IMR-90 (cell line): ENCODE measurements around the gene CCR6. TPM values are rescaled to one million over a fixed set of nuclear protein-coding genes. Genes with fewer than 3 reads are reported as not detected.

ENCODE experiments used
- ATAC-seq: fragments of 200-7000 bp; cut with Tn5 transposase; 2 replicates; pipeline ENCODE4 v1.9.1; 2020; ENCODE audit warnings: low read depth, mild to moderate bottlenecking, moderate library complexity
- BruUV-seq: library from RNA; stranded (reverse); fragments of 400-500 nt; replicated peaks from 2 replicates; lab custom pipeline; 2021; lab: Mats Ljungman, UMichigan
- CTCF ChIA-PET: fragments of 300-600 bp; formaldehyde crosslinking; extraction: SDS; loops from one replicate; lab custom pipeline; 2021; ENCODE audit warnings: antibody characterized with exemption; lab: Yijun Ruan, JAX
- POLR2A ChIA-PET: fragments of 300-600 bp; sonication (Branson Sonifier 250); formaldehyde crosslinking; loops from one replicate; lab custom pipeline; 2022; ENCODE audit warnings: antibody characterized with exemption; ENCODE audit not compliant: unreplicated experiment; lab: Charles Lee
- DNase-seq: peaks from one replicate; pipeline ENCODE4 v3.0.0; 2013
- H2AFZ ChIP-seq: replicated peaks from 2 replicates; pipeline ENCODE3; 2013; ENCODE audit warnings: low read length, mild to moderate bottlenecking; ENCODE audit not compliant: poor library complexity
- H2AK5ac ChIP-seq: 2 replicates; pipeline ENCODE4 v1.6.1; 2013; ENCODE audit warnings: low read depth, low read length, inconsistent platforms
- H2AK9ac ChIP-seq: replicated peaks from 2 replicates; pipeline ENCODE3; 2013; ENCODE audit warnings: mild to moderate bottlenecking, low read depth, low read length, moderate library complexity; ENCODE audit not compliant: poor library complexity
- H2BK120ac ChIP-seq: 2 replicates; pipeline ENCODE4 v1.6.1; 2013; ENCODE audit warnings: low read depth, low read length, inconsistent platforms
- H2BK15ac ChIP-seq: 3 replicates; pipeline ENCODE4 v1.6.1; 2013; ENCODE audit warnings: low read depth, low read length, inconsistent platforms
- H2BK20ac ChIP-seq: 2 replicates; pipeline ENCODE4 v1.6.1; 2013; ENCODE audit warnings: low read depth, mild to moderate bottlenecking, inconsistent platforms, low read length, moderate library complexity
- H2BK5ac ChIP-seq: 2 replicates; pipeline ENCODE4 v1.6.1; 2013; ENCODE audit warnings: mild to moderate bottlenecking, low read depth, low read length, inconsistent platforms; ENCODE audit not compliant: poor library complexity, severe bottlenecking
- H3K14ac ChIP-seq: replicated peaks from 2 replicates; pipeline ENCODE4 v1.6.1; 2013; ENCODE audit warnings: low read depth, low read length, inconsistent platforms
- H3K18ac ChIP-seq: 2 replicates; pipeline ENCODE4 v1.6.1; 2013; ENCODE audit warnings: low read depth, low read length, control low read depth
- H3K23ac ChIP-seq: 2 replicates; pipeline ENCODE4 v1.6.1; 2013; ENCODE audit warnings: low read depth, low read length, inconsistent platforms
- H3K27ac ChIP-seq: 2 replicates; pipeline ENCODE4 v1.5.1; 2013; ENCODE audit warnings: mild to moderate bottlenecking, control low read depth, low read length; ENCODE audit not compliant: insufficient read depth
- H3K27me3 ChIP-seq: 2 replicates; pipeline ENCODE4 v1.6.1; 2013; ENCODE audit warnings: low read length; ENCODE audit not compliant: control insufficient read depth, insufficient read depth
- H3K36me3 ChIP-seq: 2 replicates; pipeline ENCODE4 v1.6.1; 2013; ENCODE audit warnings: low read length, mixed read lengths; ENCODE audit not compliant: control insufficient read depth, insufficient read depth
- H3K4ac ChIP-seq: 2 replicates; pipeline ENCODE4 v1.6.1; 2013; ENCODE audit warnings: low read depth, low read length, inconsistent platforms
- H3K4me1 ChIP-seq: 2 replicates; pipeline ENCODE4 v1.6.1; 2013; ENCODE audit warnings: low read length, mixed read lengths; ENCODE audit not compliant: control insufficient read depth, insufficient read depth
- H3K4me2 ChIP-seq: 2 replicates; pipeline ENCODE4 v1.6.1; 2013; ENCODE audit warnings: low read depth, mild to moderate bottlenecking, control low read depth, low read length, moderate library complexity
- H3K4me3 ChIP-seq: 2 replicates; pipeline ENCODE4 v1.5.1; 2013; ENCODE audit warnings: low read depth, mild to moderate bottlenecking, control low read depth, low read length, moderate library complexity; ENCODE audit not compliant: insufficient read depth
- H3K56ac ChIP-seq: 2 replicates; pipeline ENCODE4 v1.6.1; 2013; ENCODE audit warnings: low read length, inconsistent platforms; ENCODE audit not compliant: insufficient read depth; ENCODE audit errors: extremely low read depth
- H3K79me1 ChIP-seq, 2 experiments: 2 replicates each; pipeline ENCODE4 v1.6.1; 2013; ENCODE audit warnings: low read length in 2 of 2, inconsistent platforms in 1 of 2, low read depth in 1 of 2
- H3K9ac ChIP-seq: 2 replicates; pipeline ENCODE4 v1.6.1; 2013; ENCODE audit warnings: low read depth, low read length, control low read depth
- H3K9me1 ChIP-seq: 2 replicates; pipeline ENCODE4 v1.6.1; 2013; ENCODE audit warnings: low read length, inconsistent platforms; ENCODE audit not compliant: insufficient read depth
- H3K9me3 ChIP-seq: 2 replicates; pipeline ENCODE4 v1.6.1; 2013; ENCODE audit warnings: low read length; ENCODE audit not compliant: control insufficient read depth, insufficient read depth
- H4K20me1 ChIP-seq: 2 replicates; pipeline ENCODE4 v1.6.1; 2013; ENCODE audit warnings: low read length, inconsistent platforms; ENCODE audit not compliant: insufficient read depth
- H4K5ac ChIP-seq: 2 replicates; pipeline ENCODE4 v1.6.1; 2013; ENCODE audit warnings: mild to moderate bottlenecking, low read depth, low read length, control low read depth
- H4K8ac ChIP-seq, 2 experiments: 2 replicates each; pipeline ENCODE4 v1.6.1; 2013; ENCODE audit warnings: low read depth in 2 of 2, low read length in 2 of 2, control low read depth in 1 of 2, inconsistent platforms in 1 of 2
- H4K91ac ChIP-seq: 2 replicates; pipeline ENCODE4 v1.6.1; 2013; ENCODE audit warnings: low read depth, low read length, inconsistent platforms; ENCODE audit not compliant: insufficient read depth
- BHLHE40 ChIP-seq: fragments of 150-350 bp; IDR thresholded peaks from 2 replicates; pipeline ENCODE4 v1.6.1; 2016; ENCODE audit warnings: mild to moderate bottlenecking, low read depth, low read length
- MAFK ChIP-seq: IDR thresholded peaks from 2 replicates; pipeline ENCODE4 v1.6.1; 2012; ENCODE audit warnings: low read depth, low read length, improper control_type of control experiment
- MAZ ChIP-seq: IDR thresholded peaks from 2 replicates; pipeline ENCODE4 v1.6.1; 2012; ENCODE audit warnings: low read depth, mild to moderate bottlenecking, low read length, improper control_type of control experiment, moderate library complexity, borderline replicate concordance
- MXI1 ChIP-seq: IDR thresholded peaks from 2 replicates; pipeline ENCODE4 v1.6.1; 2012; ENCODE audit warnings: low read depth, mild to moderate bottlenecking, low read length, moderate library complexity, borderline replicate concordance
- RAD21 ChIP-seq: IDR thresholded peaks from 2 replicates; pipeline ENCODE4 v1.6.1; 2012; ENCODE audit warnings: low read length, improper control_type of control experiment
- RCOR1 ChIP-seq: IDR thresholded peaks from 2 replicates; pipeline ENCODE4 v1.6.1; 2012; ENCODE audit warnings: mild to moderate bottlenecking, low read length, improper control_type of control experiment; ENCODE audit not compliant: insufficient replicate concordance
- RFX5 ChIP-seq: IDR thresholded peaks from 2 replicates; pipeline ENCODE4 v1.8.0; 2012; ENCODE audit warnings: low read depth, mild to moderate bottlenecking, low read length, moderate library complexity
- SMC3 ChIP-seq: fragments of 150-350 bp; IDR thresholded peaks from 2 replicates; pipeline ENCODE4 v1.6.1; 2016; ENCODE audit warnings: low read depth, mild to moderate bottlenecking, antibody characterized with exemption, low read length, moderate library complexity
- WGBS, 2 experiments: methylation state at CpG; one replicate each; pipeline versions ENCODE4 v1.1.5 to v1.1.7; 2013; ENCODE audit warnings: missing lambda C conversion rate in 2 of 2; ENCODE audit not compliant: insufficient read length in 1 of 2; ENCODE audit errors: extremely low coverage in 2 of 2; 5-methylcytosine and 5-hydroxymethylcytosine counted together
- dilution Hi-C: fragments of 300-500 bp; cut with HindIII; formaldehyde crosslinking; loops from one replicate; pipeline ENCODE4 v1.14.3; 2018; ENCODE audit warnings: low sequenced_read_pairs; ENCODE audit not compliant: unreplicated experiment
- in situ Hi-C: fragments of 300-500 bp; cut with MboI; formaldehyde crosslinking; loops from 3 replicates; pipeline ENCODE4 v1.14.3; 2019; ENCODE audit warnings: low sequenced_read_pairs, inconsistent platforms, mixed read lengths
- intact Hi-C: fragments of 100-400 bp; cut with micrococcal nuclease; formaldehyde crosslinking; loops from 2 replicates; pipeline ENCODE4 v1.10.0; 2022
- polyA plus RNA-seq, 3 experiments: library from polyadenylated mRNA; depleted of rRNA; stranded (reverse); fragments of >200 nt; gene quantifications; 2 replicates each; pipeline ENCODE4 v1.2.3, GENCODE V29; 2012; ENCODE audit warnings: low replicate concordance in 1 of 3
- total RNA-seq: library from RNA; depleted of rRNA; stranded (reverse); fragments of >200 nt; gene quantifications from 2 replicates; pipeline ENCODE4 v1.2.3, GENCODE V29; 2012
- TF ChIP-seq, protein P1 (sequence below): fragments of 150-350 bp; IDR thresholded peaks from 2 replicates; pipeline ENCODE4 v1.6.1; 2016; ENCODE audit warnings: low read depth, mild to moderate bottlenecking, low read length, moderate library complexity, borderline replicate concordance

Gene CCR6
- total and polyA plus RNA-seq, 2 of the 4 experiments (the other 2 are of a cell fraction) = not detected

DNA sequence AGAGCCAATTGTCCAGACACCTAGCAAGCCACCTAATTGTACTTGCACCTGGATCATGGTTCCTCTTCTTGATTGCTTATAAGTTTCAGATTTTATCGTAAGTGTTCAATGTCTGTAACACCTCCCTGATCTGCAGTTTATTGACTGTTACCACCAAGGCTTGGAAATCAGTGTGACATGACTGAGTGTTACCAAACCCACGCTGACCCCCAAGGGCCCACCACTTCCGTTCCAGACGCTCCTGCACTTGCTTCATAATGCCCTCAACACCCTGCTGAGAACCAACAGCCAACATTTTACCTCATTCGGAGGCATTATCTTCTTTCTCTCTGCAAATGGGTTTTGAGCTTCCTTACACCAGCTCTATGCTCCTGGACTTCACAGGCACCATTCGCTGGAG, 6.3 kb downstream of the CCR6 start:
- Histone ChIP-seq H3K9me3 (peaks cover 11% of the 10 kb centered on the region), H3K9me1 (no peaks in the 10 kb centered on the region), H2AK9ac (no peak overlapping the region), H3K4me2 (no peak overlapping the region), H2AK5ac (no peak overlapping the region), H3K23ac (no peak overlapping the region), H3K27ac (no peak overlapping the region), H3K9ac (no peak overlapping the region), H4K20me1 (no peaks in the 10 kb centered on the region), H3K27me3 (no peaks in the 10 kb centered on the region), H3K79me1 (no peaks in the 10 kb centered on the region), H3K36me3 (no peaks in the 10 kb centered on the region), H2BK15ac (no peak overlapping the region), H3K4ac (no peak overlapping the region), H2BK120ac (no peak overlapping the region), H3K18ac (no peak overlapping the region), H4K8ac (no peak overlapping the region), H3K14ac (no peak overlapping the region), H3K4me3 (no peak overlapping the region), H3K56ac (no peak overlapping the region), H2AFZ (no peak overlapping the region), H4K5ac (no peak overlapping the region), H4K91ac (no peak overlapping the region), H3K4me1 (no peaks in the 10 kb centered on the region), H2BK20ac (no peak overlapping the region), H2BK5ac (no peak overlapping the region)
- dilution Hi-C loops = no loop called here
- ChIA-PET POLR2A (no interaction called here), CTCF (no interaction called here)
- TF ChIP-seq RCOR1 (no peak), BHLHE40 (no peak), SMC3 (no peak), MAZ (no peak), MAFK (no peak), RFX5 (no peak), MXI1 (no peak), RAD21 (no peak)
- TF ChIP-seq, protein P1, sequence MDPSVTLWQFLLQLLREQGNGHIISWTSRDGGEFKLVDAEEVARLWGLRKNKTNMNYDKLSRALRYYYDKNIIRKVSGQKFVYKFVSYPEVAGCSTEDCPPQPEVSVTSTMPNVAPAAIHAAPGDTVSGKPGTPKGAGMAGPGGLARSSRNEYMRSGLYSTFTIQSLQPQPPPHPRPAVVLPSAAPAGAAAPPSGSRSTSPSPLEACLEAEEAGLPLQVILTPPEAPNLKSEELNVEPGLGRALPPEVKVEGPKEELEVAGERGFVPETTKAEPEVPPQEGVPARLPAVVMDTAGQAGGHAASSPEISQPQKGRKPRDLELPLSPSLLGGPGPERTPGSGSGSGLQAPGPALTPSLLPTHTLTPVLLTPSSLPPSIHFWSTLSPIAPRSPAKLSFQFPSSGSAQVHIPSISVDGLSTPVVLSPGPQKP = no peak
- no TSS peak for BruUV-seq
- intact Hi-C loops = no loop called here
- WGBS, 2 experiments = 22% methylated on average over 4 of the region's 6 CpGs; no CpG with 5 or more reads in 1 of the 2 experiments
- in situ Hi-C loops = no loop called here
- DNase-seq = no peak
- ATAC-seq = no peak
